Dermis blood vessel endothelial cell (primary cell): ENCODE results near the gene TDO2. TPM values are rescaled to one million over a fixed set of nuclear protein-coding genes. Genes with fewer than 3 reads are reported as not detected.

Experiments
- DNase-seq: peaks from one replicate; pipeline ENCODE4 v3.0.0; 2010
- total RNA-seq: library from RNA; depleted of rRNA; stranded (reverse); fragments of >200 nt; gene quantifications from 2 replicates; pipeline ENCODE4 v1.2.3, GENCODE V29; 2014

Gene TDO2
- total RNA-seq, 1 donor from 2014 or later, result not detected

DNA sequence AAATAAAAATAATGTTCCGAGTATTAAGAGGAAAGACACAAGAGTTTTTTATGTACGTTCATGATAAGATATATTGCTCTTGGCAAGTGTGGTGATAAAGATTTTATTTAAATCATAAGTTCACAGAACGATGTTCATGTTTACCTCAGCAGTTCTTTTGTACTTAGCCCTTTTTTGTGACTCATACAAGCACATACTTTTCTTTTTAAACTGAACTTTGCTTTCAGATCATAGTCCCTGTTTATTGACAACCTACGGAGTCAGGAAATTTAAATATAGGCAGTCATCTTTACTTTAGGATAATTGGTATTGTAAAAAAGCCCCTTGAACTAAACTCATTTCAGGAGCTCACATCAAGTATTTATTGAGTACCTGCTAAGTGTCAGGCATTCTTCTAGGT, 51.4 kb downstream of the TDO2 start:
- DNase-seq, result no peak

DNA sequence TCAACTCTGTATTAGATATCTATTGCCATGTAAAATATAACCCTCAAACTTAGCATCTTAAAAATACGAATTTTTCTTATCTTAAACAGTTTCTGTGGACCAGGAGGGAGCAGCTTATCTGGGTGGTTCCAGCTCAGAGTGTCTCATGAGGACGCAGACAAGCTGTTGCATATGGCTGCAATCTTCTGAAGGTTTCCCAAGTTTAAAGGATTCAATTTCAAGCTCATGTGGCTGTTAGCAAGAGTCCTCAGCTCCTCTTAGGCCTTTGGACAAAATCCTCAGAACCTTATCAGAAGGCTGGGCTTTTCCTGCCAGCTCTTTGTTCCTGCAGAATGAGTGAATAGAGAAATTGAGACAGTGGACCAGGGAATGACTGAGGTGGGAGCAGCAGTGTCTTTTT, 53.0 kb downstream of the TDO2 start:
- no peak for DNase-seq

DNA sequence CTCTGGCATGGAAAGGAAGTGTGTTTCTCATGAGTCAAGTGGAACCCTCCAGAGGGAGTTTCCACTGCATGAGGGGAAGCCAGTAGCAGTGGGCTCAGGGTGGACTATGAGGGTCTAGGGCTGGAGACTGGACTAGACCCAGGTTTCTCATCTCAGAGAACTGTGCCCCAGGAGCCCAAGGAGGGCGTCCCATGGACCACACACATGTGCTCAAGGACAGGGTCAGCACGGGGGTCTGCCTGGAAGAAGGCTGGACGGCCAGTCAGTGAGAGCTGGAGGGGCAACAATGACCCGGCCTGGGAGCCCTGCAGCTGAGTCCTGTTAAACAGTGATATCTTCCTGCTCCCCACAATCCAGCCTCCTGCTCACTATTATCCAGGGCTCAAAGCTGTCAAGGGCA, 55.9 kb downstream of the TDO2 start:
- DNase-seq, result no peak

DNA sequence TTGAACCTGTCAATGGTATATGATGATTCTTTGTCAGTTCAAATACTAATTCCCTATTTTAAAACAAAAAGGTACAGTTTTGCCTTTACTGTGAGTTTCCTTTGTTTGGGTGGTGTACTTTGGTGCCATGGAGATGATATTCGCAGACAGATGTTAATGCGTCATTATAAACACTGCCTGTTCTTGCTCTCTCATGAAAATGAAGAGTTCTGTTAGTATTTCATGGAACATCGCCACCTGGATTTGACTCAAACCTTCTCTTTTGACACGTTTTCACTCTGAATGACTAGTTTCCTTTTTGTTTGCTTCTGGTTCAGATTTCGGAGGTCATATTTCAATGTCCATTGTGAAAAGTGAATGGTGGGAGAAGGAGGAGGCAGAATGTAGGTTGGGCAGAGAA, 57.0 kb downstream of the TDO2 start:
- DNase-seq, result no peak

DNA sequence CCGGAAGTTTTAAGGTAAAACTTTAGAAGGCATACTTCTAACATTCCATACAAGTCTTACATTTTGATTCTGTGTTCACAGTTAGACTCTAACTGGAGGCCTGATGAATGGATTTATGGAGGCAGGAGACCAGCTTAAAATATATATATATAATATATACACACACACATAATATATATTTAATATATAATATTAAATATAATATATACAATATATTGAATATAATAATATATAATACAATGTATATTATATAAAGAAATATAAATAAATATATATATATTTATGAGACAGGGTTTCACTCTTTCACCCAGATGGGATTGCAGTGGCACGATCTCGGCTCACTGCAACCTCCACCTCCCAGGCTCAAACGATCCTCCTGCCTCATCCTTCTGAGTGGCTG, 58.1 kb downstream of the TDO2 start:
- no peak for DNase-seq

DNA sequence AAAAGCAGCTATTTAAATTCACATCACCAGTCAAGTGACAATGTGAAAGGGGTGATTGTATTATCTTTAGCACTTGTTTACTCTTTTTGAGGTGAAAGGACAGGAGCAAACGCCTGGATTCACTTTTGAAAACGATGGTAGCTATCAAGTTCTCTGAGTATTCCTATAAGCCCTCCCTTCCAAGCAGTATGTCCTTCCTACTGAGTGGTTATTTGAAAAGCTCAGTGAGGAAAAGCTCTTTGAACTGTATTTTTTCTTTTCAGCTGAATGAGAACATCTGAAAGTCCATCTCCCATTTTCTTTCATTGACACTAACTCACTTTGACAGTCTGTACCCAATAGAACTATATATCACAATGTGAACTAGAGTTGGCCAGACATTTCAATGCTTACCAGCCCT, 59.3 kb downstream of the TDO2 start:
- DNase-seq, result no peak

DNA sequence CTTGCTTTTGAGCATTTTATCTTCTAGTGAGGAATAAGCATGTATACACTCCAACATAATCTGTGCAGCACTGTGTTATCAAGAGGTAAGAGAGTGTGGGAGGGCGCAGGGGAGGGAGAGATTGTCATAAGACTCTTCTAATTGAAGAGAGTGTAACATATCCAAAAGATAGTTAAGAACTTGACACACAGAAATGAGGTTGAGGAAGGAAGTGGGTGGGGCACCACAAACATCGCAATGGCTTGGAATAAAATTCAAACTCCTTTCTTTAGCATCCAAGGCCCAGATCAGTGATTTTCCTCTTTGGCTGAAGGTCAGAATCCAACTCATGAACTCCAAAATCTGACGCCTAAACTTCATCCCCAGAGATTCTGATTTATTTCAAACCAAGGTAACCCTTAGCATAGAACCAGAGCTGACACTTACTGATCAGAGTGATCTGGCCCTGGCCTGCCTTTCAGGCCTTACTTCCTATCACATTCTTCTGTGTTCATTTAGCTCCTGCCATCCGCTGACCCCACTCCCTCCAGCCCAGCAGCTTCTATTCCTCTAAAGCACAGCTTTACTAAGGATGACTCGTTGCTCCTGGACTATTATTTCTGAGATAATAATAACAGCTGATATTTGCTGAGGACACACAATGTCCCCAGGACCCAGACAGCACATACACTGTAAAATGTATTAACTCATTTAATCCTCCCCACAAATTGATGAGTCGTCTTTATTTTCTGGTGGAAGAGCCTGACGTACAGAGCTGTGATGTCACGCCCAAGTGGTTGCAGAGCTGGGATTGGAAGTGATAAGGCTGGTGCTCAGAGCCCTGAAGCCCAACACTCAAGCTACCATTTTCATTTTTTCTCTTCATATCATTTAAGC, 60.8 kb downstream of the TDO2 start:
- DNase-seq, result no peak

DNA sequence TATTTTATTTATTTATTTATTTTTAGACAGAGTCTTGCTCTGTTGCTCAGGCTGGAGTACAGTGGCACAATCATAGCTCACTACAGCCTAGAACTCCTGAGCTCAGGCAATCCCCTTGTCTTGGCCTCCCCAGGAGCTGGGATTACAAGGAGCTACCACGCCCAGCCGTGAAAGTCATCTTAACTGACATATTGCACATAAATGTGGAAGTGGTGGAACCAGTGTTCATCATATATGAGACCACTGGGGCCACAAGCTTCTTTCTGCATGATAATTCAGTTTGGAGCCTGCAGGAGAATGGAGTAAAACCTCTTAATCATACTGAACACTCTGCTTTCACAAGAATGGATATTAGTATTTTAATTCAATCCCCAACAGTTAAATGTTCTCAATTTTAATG, 62.7 kb downstream of the TDO2 start:
- DNase-seq, result no peak

DNA sequence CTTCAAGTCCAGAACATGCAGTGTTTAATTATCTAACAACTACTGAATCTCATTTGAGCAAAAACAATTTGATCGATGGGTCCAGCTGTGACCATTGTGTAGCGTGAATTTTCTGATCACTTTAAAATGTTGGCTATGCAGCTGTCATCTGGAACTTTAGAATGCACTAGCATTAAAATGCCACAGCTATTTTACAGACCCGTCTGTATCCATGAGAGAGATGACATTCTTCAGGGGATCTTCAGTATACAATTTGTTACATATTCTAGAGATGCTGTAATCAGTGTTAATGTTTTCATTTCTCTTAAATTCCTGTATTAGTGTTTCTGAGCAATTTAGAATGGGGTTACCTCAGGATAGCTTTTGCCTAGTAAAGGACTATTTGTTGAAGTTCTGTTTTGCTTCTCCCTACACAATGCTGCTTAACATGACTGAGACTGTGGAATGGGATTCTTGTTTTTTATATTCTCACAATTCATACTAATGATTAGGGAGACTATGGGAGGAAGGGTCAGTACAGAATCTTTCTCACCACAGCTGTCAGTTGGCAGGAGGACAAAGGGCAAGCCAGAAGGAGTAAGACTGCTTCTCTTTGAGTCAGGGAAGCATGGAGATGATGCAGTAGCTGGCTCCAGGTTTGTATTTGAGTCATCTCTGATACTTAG, 63.4 kb downstream of the TDO2 start:
- no peak for DNase-seq

Other genes with a start within 250 kb of the TDO2 start
- gene GUCY1A1, start 236.8 kb upstream of the TDO2 start, total RNA-seq, result 41.7 and 50.4 TPM in 2 replicates
- 6.3 and 8.1 TPM in 2 replicates for gene GUCY1B1, start 144.7 kb upstream of the TDO2 start, total RNA-seq
- not detected in 2 replicates for gene ASIC5, start 37.4 kb upstream of the TDO2 start, total RNA-seq
- gene CTSO, start 50.2 kb downstream of the TDO2 start, total RNA-seq, result 9.3 and 10.7 TPM in 2 replicates